ENCODE results near the gene HAT1.

Gene HAT1

DNA sequence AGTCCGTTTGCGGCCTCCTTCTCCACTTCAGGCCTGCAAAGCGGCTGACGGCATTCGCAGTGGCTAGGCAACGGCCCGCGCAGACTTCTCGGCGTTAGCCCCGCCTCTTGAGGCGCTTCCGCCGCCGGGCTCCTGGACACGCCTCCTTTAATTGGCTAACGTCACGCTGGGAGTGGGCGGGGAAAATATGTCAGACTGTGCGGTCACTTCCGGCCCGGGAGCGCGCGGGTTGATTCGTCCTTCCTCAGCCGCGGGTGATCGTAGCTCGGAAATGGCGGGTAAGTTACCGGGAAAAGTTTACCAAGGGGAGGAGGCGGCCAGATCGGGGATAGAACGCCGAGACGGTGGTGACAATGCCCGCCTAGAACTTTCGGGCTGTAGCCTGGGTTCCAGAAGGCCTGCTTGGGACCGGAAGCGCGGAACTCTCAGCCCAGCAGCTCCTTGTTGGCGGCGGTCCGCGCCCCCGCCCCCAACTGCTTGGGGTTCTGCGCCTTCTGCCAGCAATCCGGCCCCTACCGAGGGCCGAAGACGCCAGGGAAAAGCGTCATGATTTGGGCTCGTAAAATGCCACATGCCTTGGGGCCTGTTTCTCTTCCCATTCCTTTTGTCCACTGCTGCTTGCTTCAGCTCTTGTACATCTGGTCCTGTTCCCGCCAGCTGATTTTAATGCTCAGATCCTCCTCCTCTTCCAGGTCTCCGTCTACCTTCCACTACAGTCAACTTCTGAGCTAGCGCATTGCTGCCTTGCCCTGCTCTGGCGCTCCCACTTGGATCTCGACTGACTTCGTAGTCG lies at the start of gene HAT1:
Gene HAT1 (plus strand): TSS at position 232 of the 793 bp plus-strand sequence. CDS start 40 bp downstream, at position 272.
- peak; percentile 93 for DNase-seq (ENCODE audit: low spot score)
- TF ChIP-seq, protein P1, sequence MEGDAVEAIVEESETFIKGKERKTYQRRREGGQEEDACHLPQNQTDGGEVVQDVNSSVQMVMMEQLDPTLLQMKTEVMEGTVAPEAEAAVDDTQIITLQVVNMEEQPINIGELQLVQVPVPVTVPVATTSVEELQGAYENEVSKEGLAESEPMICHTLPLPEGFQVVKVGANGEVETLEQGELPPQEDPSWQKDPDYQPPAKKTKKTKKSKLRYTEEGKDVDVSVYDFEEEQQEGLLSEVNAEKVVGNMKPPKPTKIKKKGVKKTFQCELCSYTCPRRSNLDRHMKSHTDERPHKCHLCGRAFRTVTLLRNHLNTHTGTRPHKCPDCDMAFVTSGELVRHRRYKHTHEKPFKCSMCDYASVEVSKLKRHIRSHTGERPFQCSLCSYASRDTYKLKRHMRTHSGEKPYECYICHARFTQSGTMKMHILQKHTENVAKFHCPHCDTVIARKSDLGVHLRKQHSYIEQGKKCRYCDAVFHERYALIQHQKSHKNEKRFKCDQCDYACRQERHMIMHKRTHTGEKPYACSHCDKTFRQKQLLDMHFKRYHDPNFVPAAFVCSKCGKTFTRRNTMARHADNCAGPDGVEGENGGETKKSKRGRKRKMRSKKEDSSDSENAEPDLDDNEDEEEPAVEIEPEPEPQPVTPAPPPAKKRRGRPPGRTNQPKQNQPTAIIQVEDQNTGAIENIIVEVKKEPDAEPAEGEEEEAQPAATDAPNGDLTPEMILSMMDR (IDR thresholded peaks at IDR 0.05; ENCODE audit: extremely low read depth, insufficient read depth, missing control alignments) = no peak
- in situ Hi-C loops (cut with MboI; ENCODE audit: low pct_unique_long_range_greater_than_20kb, low sequenced_read_pairs, unreplicated experiment) = no loop called here

- TF ChIP-seq, protein P1 (IDR thresholded peaks at IDR 0.05; ENCODE audit: extremely low read depth, insufficient read depth, missing control alignments) = no peak
- in situ Hi-C loops (cut with MboI; ENCODE audit: low pct_unique_long_range_greater_than_20kb, low sequenced_read_pairs, unreplicated experiment) = no loop called here
- DNase-seq (ENCODE audit: low spot score) = no peak
These were observed 47.7 kb upstream of the HAT1 start for GRCh38 chr2:171874517-171874916.

- TF ChIP-seq, protein P1 (IDR thresholded peaks at IDR 0.05; ENCODE audit: extremely low read depth, insufficient read depth, missing control alignments) = no peak
- in situ Hi-C loops (cut with MboI; ENCODE audit: low pct_unique_long_range_greater_than_20kb, low sequenced_read_pairs, unreplicated experiment) = no loop called here
- DNase-seq (ENCODE audit: low spot score) = no peak
These were observed 47.3 kb upstream of the HAT1 start for GRCh38 chr2:171874963-171875362.

GRCh38 chr2:171878481-171878993 lies 43.7 kb upstream of the HAT1 start:
- DNase-seq (ENCODE audit: low spot score) = no peak
- TF ChIP-seq, protein P1 (IDR thresholded peaks at IDR 0.05; ENCODE audit: extremely low read depth, insufficient read depth, missing control alignments) = no peak
- in situ Hi-C loops (cut with MboI; ENCODE audit: low pct_unique_long_range_greater_than_20kb, low sequenced_read_pairs, unreplicated experiment) = no loop called here

- DNase-seq (ENCODE audit: low spot score) = no peak
- TF ChIP-seq, protein P1 (IDR thresholded peaks at IDR 0.05; ENCODE audit: extremely low read depth, insufficient read depth, missing control alignments) = no peak
- in situ Hi-C loops (cut with MboI; ENCODE audit: low pct_unique_long_range_greater_than_20kb, low sequenced_read_pairs, unreplicated experiment) = no loop called here
These were observed 42.4 kb upstream of the HAT1 start for GRCh38 chr2:171879865-171880264.

DNA sequence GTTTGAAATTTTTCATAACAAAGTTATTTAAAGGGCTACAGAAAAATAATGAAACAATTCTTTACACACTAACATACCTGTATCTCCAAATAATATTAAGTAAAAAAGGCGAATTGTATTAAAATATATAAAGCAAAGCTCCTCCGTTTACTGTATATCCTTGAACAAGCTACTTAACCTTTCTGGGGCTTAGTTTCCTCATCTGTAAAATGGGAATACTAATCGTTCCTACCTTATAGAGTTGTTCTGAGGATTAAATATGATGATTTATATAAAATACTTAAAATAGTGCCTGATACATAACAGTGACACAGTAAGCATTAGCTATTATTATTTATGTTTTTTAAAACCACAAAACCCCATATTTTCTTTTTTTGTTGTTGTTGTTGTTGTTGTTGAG lies 41.5 kb upstream of the HAT1 start:
- TF ChIP-seq, protein P1 (IDR thresholded peaks at IDR 0.05; ENCODE audit: extremely low read depth, insufficient read depth, missing control alignments) = no peak
- DNase-seq (ENCODE audit: low spot score) = no peak
- in situ Hi-C loops (cut with MboI; ENCODE audit: low pct_unique_long_range_greater_than_20kb, low sequenced_read_pairs, unreplicated experiment) = no loop called here

All from GM13977 (cell line).